SH-SY5Y (cell line): ENCODE data around the gene PTPRT.

ENCODE experiments used
- GATA2 ChIP-seq: IDR thresholded peaks from 2 replicates; pipeline ENCODE4 v1.6.1; 2011; ENCODE audit warnings: mild to moderate bottlenecking, low read depth, low read length
- GATA3 ChIP-seq: IDR thresholded peaks from 2 replicates; pipeline ENCODE4 v1.6.1; 2011; ENCODE audit warnings: low read depth, mild to moderate bottlenecking, low read length, moderate library complexity

- TF ChIP-seq GATA2 = no peak
- no peak for TF ChIP-seq GATA3
Measured at GRCh38 chr20:42959996-42960395, 229.7 kb downstream of the PTPRT start.
